Head of caudate nucleus (tissue), 42 donors: ENCODE data around the gene HLA-DQB1.
"Not testable (repeated sequence)": the region's sequence is repeated elsewhere in the genome, so short reads cannot be mapped to it uniquely, and the experiment has no call there.

ENCODE experiments used
- DNase-seq, 42 donors: peaks; one replicate each; pipeline versions ENCODE4 v3.0.0 to v3.0.0-alpha.2; 2020 to 2021; ENCODE audit warnings: mixed read lengths in 7 of 42
- intact Hi-C: fragments of 100-400 bp; cut with DNase I; formaldehyde crosslinking; loops from one replicate; pipeline ENCODE4 v1.15.0; 2022

HLA-DQB1 gene

GRCh38 chr6:32637219-32637880 lies 29.1 kb downstream of the HLA-DQB1 start, which contains the start of gene HLA-DQA1:
HLA-DQA1 (plus strand) TSS chr6:32637406; CDS start chr6:32637459, 53 bp downstream.
- intact Hi-C loops: no loop called here
- DNase-seq: peak in 9 of 42 donors; percentile 0 to 44 (median 15)

- no peak for DNase-seq
- intact Hi-C loops: no loop called here
Measured at GRCh38 chr6:32635526-32636123, 30.8 kb downstream of the HLA-DQB1 start.

- intact Hi-C loops, DNase-seq: not testable (repeated sequence)
Measured at GRCh38 chr6:32629793-32630192, 36.7 kb downstream of the HLA-DQB1 start.

GRCh38 chr6:32627831-32628230 lies 38.6 kb downstream of the HLA-DQB1 start:
- peak in 11 of 42 donors; percentile 6 to 49 (median 23) for DNase-seq
- intact Hi-C loops: no loop called here

GRCh38 chr6:32627249-32627648 lies 39.2 kb downstream of the HLA-DQB1 start:
- DNase-seq: no peak
- intact Hi-C loops: no loop called here

- DNase-seq: no peak
Measured at GRCh38 chr6:32625137-32625536, 41.3 kb downstream of the HLA-DQB1 start.

GRCh38 chr6:32624565-32624964 lies 41.9 kb downstream of the HLA-DQB1 start:
- no peak for DNase-seq
- intact Hi-C loops: no loop called here

More at GRCh38 chr6:32625137-32625536, 41.3 kb downstream of the HLA-DQB1 start:
- intact Hi-C loops: no loop called here

GRCh38 chr6:32623693-32624092 lies 42.8 kb downstream of the HLA-DQB1 start:
- intact Hi-C loops: no loop called here
- DNase-seq: no peak

- intact Hi-C loops: no loop called here
Measured at GRCh38 chr6:32622545-32623401, 43.7 kb downstream of the HLA-DQB1 start.

GRCh38 chr6:32621372-32621771 lies 45.1 kb downstream of the HLA-DQB1 start:
- intact Hi-C loops: no loop called here
- no peak for DNase-seq

More at GRCh38 chr6:32622545-32623401, 43.7 kb downstream of the HLA-DQB1 start:
- peak in 8 of 42 donors; percentile 12 to 66 (median 35) for DNase-seq

- intact Hi-C loops: no loop called here
- DNase-seq: no peak
Measured at GRCh38 chr6:32617751-32618150, 48.7 kb downstream of the HLA-DQB1 start.

GRCh38 chr6:32615885-32616532 lies 50.4 kb downstream of the HLA-DQB1 start:
- no peak for DNase-seq
- intact Hi-C loops: no loop called here

GRCh38 chr6:32614366-32615081 lies 51.9 kb downstream of the HLA-DQB1 start:
- DNase-seq: no peak
- intact Hi-C loops: no loop called here

GRCh38 chr6:32613475-32613874 lies 53.0 kb downstream of the HLA-DQB1 start:
- intact Hi-C loops: no loop called here
- no peak for DNase-seq

GRCh38 chr6:32610682-32611296 lies 55.7 kb downstream of the HLA-DQB1 start:
- DNase-seq: no peak
- intact Hi-C loops: no loop called here

- peak in 29 of 42 donors; percentile 2 to 85 (median 43) for DNase-seq
- intact Hi-C loops: no loop called here
Measured at GRCh38 chr6:32609731-32610640, 56.5 kb downstream of the HLA-DQB1 start.
